ENCODE measurements around the gene HES6.

Gene HES6

GRCh38 chr2:238231251-238231793 is 8.5 kb downstream of the HES6 start:
- no peak for FAIRE-seq

- no peak for FAIRE-seq
Measured at GRCh38 chr2:238230699-238231098, 9.1 kb downstream of the HES6 start.

- no peak for FAIRE-seq
Measured at GRCh38 chr2:238228700-238229099, 11.1 kb downstream of the HES6 start.

GRCh38 chr2:238227587-238228032 is 12.2 kb downstream of the HES6 start:
- FAIRE-seq = no peak

- FAIRE-seq = no peak
Measured at GRCh38 chr2:238226698-238227586, 12.9 kb downstream of the HES6 start.

GRCh38 chr2:238225911-238226697 is 13.7 kb downstream of the HES6 start:
- no peak for FAIRE-seq

- FAIRE-seq = no peak
Measured at GRCh38 chr2:238225121-238225520, 14.7 kb downstream of the HES6 start.

- no peak for FAIRE-seq
Measured at GRCh38 chr2:238224356-238225035, 15.3 kb downstream of the HES6 start.

GRCh38 chr2:238220892-238221521 is 18.8 kb downstream of the HES6 start:
- FAIRE-seq = no peak

- FAIRE-seq = no peak
Measured at GRCh38 chr2:238220274-238220891, 19.5 kb downstream of the HES6 start.

- no peak for FAIRE-seq
Measured at GRCh38 chr2:238216651-238217184, 23.1 kb downstream of the HES6 start.

GRCh38 chr2:238207006-238207405 is 32.8 kb downstream of the HES6 start:
- no peak for FAIRE-seq

- no peak for FAIRE-seq
Measured at GRCh38 chr2:238203973-238204683, 35.7 kb downstream of the HES6 start.

GRCh38 chr2:238203094-238203972 is 36.5 kb downstream of the HES6 start, which contains the start of gene ILKAP:
TSS of gene ILKAP (minus strand) at chr2:238203695. CDS start at chr2:238203553, 142 bp downstream.
- no peak for FAIRE-seq

- FAIRE-seq = no peak
Measured at GRCh38 chr2:238202326-238203093, 37.3 kb downstream of the HES6 start.

- no peak for FAIRE-seq
Measured at GRCh38 chr2:238190445-238190844, 49.4 kb downstream of the HES6 start.

All from colon (tissue), 2 donors.